IMR-90 (cell line): ENCODE results near the gene TEF. TPM values are rescaled to one million over a fixed set of nuclear protein-coding genes. Genes with fewer than 3 reads are reported as not detected.

Experiments used
- ATAC-seq: fragments of 200-7000 bp; cut with Tn5 transposase; 2 replicates; pipeline ENCODE4 v1.9.1; 2020; ENCODE audit warnings: low read depth, mild to moderate bottlenecking, moderate library complexity
- BruUV-seq: library from RNA; stranded (reverse); fragments of 400-500 nt; replicated peaks from 2 replicates; lab custom pipeline; 2021; lab: Mats Ljungman, UMichigan
- CTCF ChIA-PET: fragments of 300-600 bp; formaldehyde crosslinking; extraction: SDS; loops from one replicate; lab custom pipeline; 2021; ENCODE audit warnings: antibody characterized with exemption; lab: Yijun Ruan, JAX
- POLR2A ChIA-PET: fragments of 300-600 bp; sonication (Branson Sonifier 250); formaldehyde crosslinking; loops from one replicate; lab custom pipeline; 2022; ENCODE audit warnings: antibody characterized with exemption; ENCODE audit not compliant: unreplicated experiment; lab: Charles Lee
- DNase-seq: peaks from one replicate; pipeline ENCODE4 v3.0.0; 2013
- H2AFZ ChIP-seq: replicated peaks from 2 replicates; pipeline ENCODE3; 2013; ENCODE audit warnings: low read length, mild to moderate bottlenecking; ENCODE audit not compliant: poor library complexity
- H2AK5ac ChIP-seq: 2 replicates; pipeline ENCODE4 v1.6.1; 2013; ENCODE audit warnings: low read depth, low read length, inconsistent platforms
- H2AK9ac ChIP-seq: replicated peaks from 2 replicates; pipeline ENCODE3; 2013; ENCODE audit warnings: mild to moderate bottlenecking, low read depth, low read length, moderate library complexity; ENCODE audit not compliant: poor library complexity
- H2BK120ac ChIP-seq: 2 replicates; pipeline ENCODE4 v1.6.1; 2013; ENCODE audit warnings: low read depth, low read length, inconsistent platforms
- H2BK15ac ChIP-seq: 3 replicates; pipeline ENCODE4 v1.6.1; 2013; ENCODE audit warnings: low read depth, low read length, inconsistent platforms
- H2BK20ac ChIP-seq: 2 replicates; pipeline ENCODE4 v1.6.1; 2013; ENCODE audit warnings: low read depth, mild to moderate bottlenecking, inconsistent platforms, low read length, moderate library complexity
- H2BK5ac ChIP-seq: 2 replicates; pipeline ENCODE4 v1.6.1; 2013; ENCODE audit warnings: mild to moderate bottlenecking, low read depth, low read length, inconsistent platforms; ENCODE audit not compliant: poor library complexity, severe bottlenecking
- H3K14ac ChIP-seq: replicated peaks from 2 replicates; pipeline ENCODE4 v1.6.1; 2013; ENCODE audit warnings: low read depth, low read length, inconsistent platforms
- H3K18ac ChIP-seq: 2 replicates; pipeline ENCODE4 v1.6.1; 2013; ENCODE audit warnings: low read depth, low read length, control low read depth
- H3K23ac ChIP-seq: 2 replicates; pipeline ENCODE4 v1.6.1; 2013; ENCODE audit warnings: low read depth, low read length, inconsistent platforms
- H3K27ac ChIP-seq: 2 replicates; pipeline ENCODE4 v1.5.1; 2013; ENCODE audit warnings: mild to moderate bottlenecking, control low read depth, low read length; ENCODE audit not compliant: insufficient read depth
- H3K27me3 ChIP-seq: 2 replicates; pipeline ENCODE4 v1.6.1; 2013; ENCODE audit warnings: low read length; ENCODE audit not compliant: control insufficient read depth, insufficient read depth
- H3K36me3 ChIP-seq: 2 replicates; pipeline ENCODE4 v1.6.1; 2013; ENCODE audit warnings: low read length, mixed read lengths; ENCODE audit not compliant: control insufficient read depth, insufficient read depth
- H3K4ac ChIP-seq: 2 replicates; pipeline ENCODE4 v1.6.1; 2013; ENCODE audit warnings: low read depth, low read length, inconsistent platforms
- H3K4me1 ChIP-seq: 2 replicates; pipeline ENCODE4 v1.6.1; 2013; ENCODE audit warnings: low read length, mixed read lengths; ENCODE audit not compliant: control insufficient read depth, insufficient read depth
- H3K4me2 ChIP-seq: 2 replicates; pipeline ENCODE4 v1.6.1; 2013; ENCODE audit warnings: low read depth, mild to moderate bottlenecking, control low read depth, low read length, moderate library complexity
- H3K4me3 ChIP-seq: 2 replicates; pipeline ENCODE4 v1.5.1; 2013; ENCODE audit warnings: low read depth, mild to moderate bottlenecking, control low read depth, low read length, moderate library complexity; ENCODE audit not compliant: insufficient read depth
- H3K56ac ChIP-seq: 2 replicates; pipeline ENCODE4 v1.6.1; 2013; ENCODE audit warnings: low read length, inconsistent platforms; ENCODE audit not compliant: insufficient read depth; ENCODE audit errors: extremely low read depth
- H3K79me1 ChIP-seq, 2 experiments: 2 replicates each; pipeline ENCODE4 v1.6.1; 2013; ENCODE audit warnings: low read length in 2 of 2, inconsistent platforms in 1 of 2, low read depth in 1 of 2
- H3K9ac ChIP-seq: 2 replicates; pipeline ENCODE4 v1.6.1; 2013; ENCODE audit warnings: low read depth, low read length, control low read depth
- H3K9me1 ChIP-seq: 2 replicates; pipeline ENCODE4 v1.6.1; 2013; ENCODE audit warnings: low read length, inconsistent platforms; ENCODE audit not compliant: insufficient read depth
- H3K9me3 ChIP-seq: 2 replicates; pipeline ENCODE4 v1.6.1; 2013; ENCODE audit warnings: low read length; ENCODE audit not compliant: control insufficient read depth, insufficient read depth
- H4K20me1 ChIP-seq: 2 replicates; pipeline ENCODE4 v1.6.1; 2013; ENCODE audit warnings: low read length, inconsistent platforms; ENCODE audit not compliant: insufficient read depth
- H4K5ac ChIP-seq: 2 replicates; pipeline ENCODE4 v1.6.1; 2013; ENCODE audit warnings: mild to moderate bottlenecking, low read depth, low read length, control low read depth
- H4K8ac ChIP-seq, 2 experiments: 2 replicates each; pipeline ENCODE4 v1.6.1; 2013; ENCODE audit warnings: low read depth in 2 of 2, low read length in 2 of 2, control low read depth in 1 of 2, inconsistent platforms in 1 of 2
- H4K91ac ChIP-seq: 2 replicates; pipeline ENCODE4 v1.6.1; 2013; ENCODE audit warnings: low read depth, low read length, inconsistent platforms; ENCODE audit not compliant: insufficient read depth
- CEBPB ChIP-seq: IDR thresholded peaks from 2 replicates; pipeline ENCODE4 v1.6.1; 2012; ENCODE audit warnings: low read depth, low read length, improper control_type of control experiment
- CHD1 ChIP-seq: IDR thresholded peaks from 2 replicates; pipeline ENCODE4 v1.6.1; 2012; ENCODE audit warnings: low read depth, low read length, improper control_type of control experiment
- ELK1 ChIP-seq: fragments of 150-350 bp; IDR thresholded peaks from 2 replicates; pipeline ENCODE4 v1.6.1; 2016; ENCODE audit warnings: low read depth, mild to moderate bottlenecking, low read length, moderate library complexity, borderline replicate concordance
- MXI1 ChIP-seq: IDR thresholded peaks from 2 replicates; pipeline ENCODE4 v1.6.1; 2012; ENCODE audit warnings: low read depth, mild to moderate bottlenecking, low read length, moderate library complexity, borderline replicate concordance
- RAD21 ChIP-seq: IDR thresholded peaks from 2 replicates; pipeline ENCODE4 v1.6.1; 2012; ENCODE audit warnings: low read length, improper control_type of control experiment
- RCOR1 ChIP-seq: IDR thresholded peaks from 2 replicates; pipeline ENCODE4 v1.6.1; 2012; ENCODE audit warnings: mild to moderate bottlenecking, low read length, improper control_type of control experiment; ENCODE audit not compliant: insufficient replicate concordance
- SMC3 ChIP-seq: fragments of 150-350 bp; IDR thresholded peaks from 2 replicates; pipeline ENCODE4 v1.6.1; 2016; ENCODE audit warnings: low read depth, mild to moderate bottlenecking, antibody characterized with exemption, low read length, moderate library complexity
- WGBS, 2 experiments: methylation state at CpG; one replicate each; pipeline versions ENCODE4 v1.1.5 to v1.1.7; 2013; ENCODE audit warnings: missing lambda C conversion rate in 2 of 2; ENCODE audit not compliant: insufficient read length in 1 of 2; ENCODE audit errors: extremely low coverage in 2 of 2; 5-methylcytosine and 5-hydroxymethylcytosine counted together
- dilution Hi-C: fragments of 300-500 bp; cut with HindIII; formaldehyde crosslinking; loops from one replicate; pipeline ENCODE4 v1.14.3; 2018; ENCODE audit warnings: low sequenced_read_pairs; ENCODE audit not compliant: unreplicated experiment
- in situ Hi-C: fragments of 300-500 bp; cut with MboI; formaldehyde crosslinking; loops from 3 replicates; pipeline ENCODE4 v1.14.3; 2019; ENCODE audit warnings: low sequenced_read_pairs, inconsistent platforms, mixed read lengths
- intact Hi-C: fragments of 100-400 bp; cut with micrococcal nuclease; formaldehyde crosslinking; loops from 2 replicates; pipeline ENCODE4 v1.10.0; 2022
- polyA plus RNA-seq, 3 experiments: library from polyadenylated mRNA; depleted of rRNA; stranded (reverse); fragments of >200 nt; gene quantifications; 2 replicates each; pipeline ENCODE4 v1.2.3, GENCODE V29; 2012; ENCODE audit warnings: low replicate concordance in 1 of 3
- total RNA-seq: library from RNA; depleted of rRNA; stranded (reverse); fragments of >200 nt; gene quantifications from 2 replicates; pipeline ENCODE4 v1.2.3, GENCODE V29; 2012
- TF ChIP-seq, protein P1 (sequence below): fragments of 150-350 bp; IDR thresholded peaks from 2 replicates; pipeline ENCODE4 v1.6.1; 2017; ENCODE audit warnings: mild to moderate bottlenecking, antibody characterized with exemption, low read length, low read depth
- TF ChIP-seq, protein P2 (sequence below): conservative IDR thresholded peaks from 2 replicates; pipeline ENCODE4 v1.5.1; 2012; ENCODE audit warnings: mild to moderate bottlenecking, low read depth, low read length, improper control_type of control experiment

The TEF gene
- total and polyA plus RNA-seq, 2 of the 4 experiments (the other 2 are of a cell fraction): 5.6 to 11.6 TPM

- intact Hi-C loops (no loop called here), dilution Hi-C loops (no loop called here), in situ Hi-C loops (no loop called here)
- no peak overlapping the region for H3K18ac ChIP-seq
- H3K27me3 ChIP-seq: no peaks in the 10 kb centered on the region
- CTCF ChIA-PET: no interaction called here
- no peak overlapping the region for H2AK9ac ChIP-seq
- H3K27ac ChIP-seq: no peak overlapping the region
- H2BK15ac ChIP-seq: no peak overlapping the region
- TF ChIP-seq, protein P1, sequence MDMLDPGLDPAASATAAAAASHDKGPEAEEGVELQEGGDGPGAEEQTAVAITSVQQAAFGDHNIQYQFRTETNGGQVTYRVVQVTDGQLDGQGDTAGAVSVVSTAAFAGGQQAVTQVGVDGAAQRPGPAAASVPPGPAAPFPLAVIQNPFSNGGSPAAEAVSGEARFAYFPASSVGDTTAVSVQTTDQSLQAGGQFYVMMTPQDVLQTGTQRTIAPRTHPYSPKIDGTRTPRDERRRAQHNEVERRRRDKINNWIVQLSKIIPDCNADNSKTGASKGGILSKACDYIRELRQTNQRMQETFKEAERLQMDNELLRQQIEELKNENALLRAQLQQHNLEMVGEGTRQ: no peak
- TF ChIP-seq MXI1 (no peak), RAD21 (no peak), CHD1 (no peak), CEBPB (no peak), RCOR1 (no peak), ELK1 (no peak), SMC3 (no peak)
- TF ChIP-seq, protein P2, sequence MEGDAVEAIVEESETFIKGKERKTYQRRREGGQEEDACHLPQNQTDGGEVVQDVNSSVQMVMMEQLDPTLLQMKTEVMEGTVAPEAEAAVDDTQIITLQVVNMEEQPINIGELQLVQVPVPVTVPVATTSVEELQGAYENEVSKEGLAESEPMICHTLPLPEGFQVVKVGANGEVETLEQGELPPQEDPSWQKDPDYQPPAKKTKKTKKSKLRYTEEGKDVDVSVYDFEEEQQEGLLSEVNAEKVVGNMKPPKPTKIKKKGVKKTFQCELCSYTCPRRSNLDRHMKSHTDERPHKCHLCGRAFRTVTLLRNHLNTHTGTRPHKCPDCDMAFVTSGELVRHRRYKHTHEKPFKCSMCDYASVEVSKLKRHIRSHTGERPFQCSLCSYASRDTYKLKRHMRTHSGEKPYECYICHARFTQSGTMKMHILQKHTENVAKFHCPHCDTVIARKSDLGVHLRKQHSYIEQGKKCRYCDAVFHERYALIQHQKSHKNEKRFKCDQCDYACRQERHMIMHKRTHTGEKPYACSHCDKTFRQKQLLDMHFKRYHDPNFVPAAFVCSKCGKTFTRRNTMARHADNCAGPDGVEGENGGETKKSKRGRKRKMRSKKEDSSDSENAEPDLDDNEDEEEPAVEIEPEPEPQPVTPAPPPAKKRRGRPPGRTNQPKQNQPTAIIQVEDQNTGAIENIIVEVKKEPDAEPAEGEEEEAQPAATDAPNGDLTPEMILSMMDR: no peak
- peaks cover 19 to 31% of the 10 kb centered on the region in 2 experiments for H3K79me1 ChIP-seq
- no peak overlapping the region; a peak in 1 of 4 replicates for H4K8ac ChIP-seq
- peak overlapping the region; percentile 69 for H3K23ac ChIP-seq
- no peak overlapping the region for H2AK5ac ChIP-seq
- H3K4me3 ChIP-seq: no peak overlapping the region
- DNase-seq: no peak
- H4K91ac ChIP-seq: no peak overlapping the region
- BruUV-seq: no TSS peak
- no peak overlapping the region for H2AFZ ChIP-seq
- no peak overlapping the region for H2BK5ac ChIP-seq
- ATAC-seq: no peak
- no peak overlapping the region for H3K4ac ChIP-seq
- H3K36me3 ChIP-seq: no peaks in the 10 kb centered on the region
- no peak overlapping the region for H2BK20ac ChIP-seq
- H3K9me1 ChIP-seq: peaks cover 14% of the 10 kb centered on the region
- 0 out of 2 replicates have a peak overlapping the region, but pooled peaks have one; percentile 15 for H3K14ac ChIP-seq
- no peak overlapping the region for H2BK120ac ChIP-seq
- no peak overlapping the region for H3K56ac ChIP-seq
- POLR2A ChIA-PET: no interaction called here
- H3K9me3 ChIP-seq: no peaks in the 10 kb centered on the region
- no peak overlapping the region for H3K9ac ChIP-seq
- H3K4me1 ChIP-seq: peaks cover 11% of the 10 kb centered on the region
- no peak overlapping the region for H4K5ac ChIP-seq
- no peak overlapping the region for H3K4me2 ChIP-seq
- H4K20me1 ChIP-seq: no peaks in the 10 kb centered on the region
- 94% methylated on average over 3 of the region's 11 CpGs; no CpG with 5 or more reads in 1 of the 2 experiments for WGBS, 2 experiments
These were observed 29.5 kb downstream of the TEF start for GRCh38 chr22:41411021-41411851.
